GM19467 (cell line): ENCODE data around the gene IFNG.
"Not testable (repeated sequence)": the region's sequence is repeated elsewhere in the genome, so short reads cannot be mapped to it uniquely, and the experiment has no call there.

Experiments used
- ATAC-seq: cut with Tn5 transposase; IDR thresholded peaks from one replicate; pipeline ENCODE4 v1.9.1; 2021; ENCODE audit warnings: mild to moderate bottlenecking, moderate library complexity; ENCODE audit not compliant: unreplicated experiment

The IFNG gene

GRCh38 chr12:68159681-68160304 is at the start of gene IFNG:
Gene IFNG, minus strand, starts transcription at chr12:68159740. Its CDS starts 125 bp downstream, at chr12:68159615.
- ATAC-seq, result peak; percentile 47

DNA sequence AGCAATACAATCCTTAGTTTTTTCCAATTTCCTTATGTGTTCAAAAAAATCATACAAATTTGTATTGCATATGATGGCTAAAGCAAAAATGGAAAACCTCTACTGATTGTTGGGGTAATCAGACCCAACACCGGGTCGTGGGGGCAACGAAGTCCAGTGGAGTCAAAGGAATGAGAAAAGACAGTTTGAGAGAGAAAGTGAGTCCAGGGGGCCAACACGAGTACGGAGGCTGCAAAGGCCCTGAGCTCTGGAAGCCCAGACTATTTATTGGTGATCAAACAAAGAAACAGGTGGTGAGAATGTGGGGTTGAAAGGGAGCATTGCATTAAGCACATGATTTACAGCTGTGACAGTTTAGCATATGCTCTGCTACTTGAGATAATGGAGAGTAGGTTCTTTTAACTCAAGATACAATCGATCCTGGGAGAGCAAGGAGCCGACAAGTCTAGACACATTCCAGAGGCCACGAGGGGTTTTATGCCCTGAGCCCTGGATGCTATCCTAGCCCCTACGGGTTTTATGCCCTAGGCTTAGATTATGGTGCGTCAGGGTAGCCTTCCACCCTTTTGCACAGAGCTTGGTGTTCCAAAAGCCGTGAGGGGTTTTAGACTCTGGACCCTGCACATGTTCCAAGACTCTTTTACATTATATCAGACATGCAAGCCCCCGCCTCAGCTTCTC is 49.6 kb upstream of the IFNG start:
- not testable (repeated sequence) for ATAC-seq

DNA sequence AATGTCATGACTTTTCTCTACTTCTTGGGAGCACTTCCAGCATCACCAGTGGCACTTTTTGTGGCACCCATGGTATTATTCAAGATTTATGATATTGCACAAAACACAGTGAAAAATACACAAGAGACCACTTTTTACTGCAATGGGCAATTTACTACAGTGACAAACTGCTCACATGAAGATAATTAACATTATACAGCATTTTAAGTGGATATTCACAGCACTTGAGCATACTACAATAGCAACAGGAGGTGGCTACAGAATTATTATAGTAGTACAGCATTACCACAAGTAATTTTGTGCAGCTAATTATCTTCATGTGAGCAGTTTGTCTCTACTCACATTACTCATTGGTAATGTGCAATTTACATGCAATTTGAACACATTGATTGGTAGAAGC is 47.7 kb upstream of the IFNG start:
- ATAC-seq, result no peak

GRCh38 chr12:68206446-68206845 is 46.9 kb upstream of the IFNG start:
- no peak for ATAC-seq

GRCh38 chr12:68203460-68203875 is 43.9 kb upstream of the IFNG start:
- no peak for ATAC-seq

GRCh38 chr12:68200854-68201253 is 41.3 kb upstream of the IFNG start:
- ATAC-seq, result no peak

- no peak for ATAC-seq
Measured at GRCh38 chr12:68199127-68199526, 39.6 kb upstream of the IFNG start.

DNA sequence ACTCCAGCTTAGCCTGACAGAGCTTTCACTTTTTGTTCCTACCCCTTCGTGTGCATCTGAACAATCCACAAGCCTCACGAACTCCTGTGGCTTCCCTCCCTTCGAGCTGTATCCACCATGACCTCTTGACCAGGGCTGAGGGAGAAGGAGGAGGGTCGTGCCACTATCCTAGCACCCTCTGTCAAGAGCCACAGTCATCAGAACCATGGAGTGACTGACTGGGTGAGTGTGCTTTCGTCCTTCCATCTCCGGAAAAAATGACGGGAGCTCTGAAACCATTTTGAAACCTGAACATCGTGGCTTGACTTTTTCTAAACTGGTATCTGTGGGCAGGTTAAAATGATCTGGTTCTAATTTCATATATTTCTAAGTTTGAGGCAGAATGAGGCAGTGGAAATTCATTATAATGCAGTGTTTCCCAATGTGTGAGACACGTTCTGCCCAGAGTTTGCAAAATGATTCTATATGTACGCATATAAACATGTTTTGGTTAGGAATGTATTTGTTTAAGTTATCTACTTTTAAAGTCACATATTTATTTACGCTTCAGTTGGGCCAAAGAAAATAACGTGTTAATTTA is 39.1 kb upstream of the IFNG start:
- ATAC-seq, result no peak

GRCh38 chr12:68190301-68190700 is 30.8 kb upstream of the IFNG start:
- ATAC-seq, result no peak

DNA sequence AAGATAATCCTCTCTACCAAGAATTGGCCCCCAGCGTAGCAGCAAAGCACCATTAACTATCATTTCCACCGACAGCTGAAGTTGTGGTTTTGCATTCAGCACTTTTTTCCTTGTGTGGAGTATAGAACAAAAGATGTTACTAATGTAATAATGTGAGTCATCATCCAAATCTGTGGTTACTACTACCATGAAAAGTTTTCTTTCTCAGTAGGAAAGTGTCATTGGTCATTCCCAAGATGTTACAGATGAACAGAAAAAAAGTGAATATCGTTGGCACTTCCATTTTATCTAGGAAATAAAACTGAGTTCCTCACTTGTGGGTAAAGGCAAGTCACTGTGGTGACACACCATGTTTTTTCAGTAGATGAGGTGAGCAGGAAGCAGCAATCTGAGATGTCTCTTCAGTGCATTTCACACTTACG is 30.3 kb upstream of the IFNG start:
- ATAC-seq, result no peak

DNA sequence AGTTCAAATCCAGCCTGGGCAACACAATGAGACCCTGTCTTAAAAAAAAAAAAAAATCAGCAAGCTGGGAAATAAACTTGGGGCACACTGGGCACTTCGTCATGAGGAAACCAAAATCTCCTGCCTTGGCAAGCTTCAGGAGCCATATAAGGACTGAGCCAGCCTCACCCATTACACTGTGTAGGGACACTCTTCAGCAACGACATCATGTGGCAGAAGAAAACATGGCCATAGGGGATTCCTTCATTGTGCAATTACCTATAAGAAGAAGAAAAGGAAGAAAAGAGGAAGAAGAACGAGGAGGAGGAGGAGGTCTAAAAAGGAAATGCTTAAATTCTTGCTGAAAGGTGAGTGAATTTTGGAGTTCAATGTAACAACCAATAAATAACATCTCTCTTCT is 26.1 kb upstream of the IFNG start:
- ATAC-seq, result no peak

DNA sequence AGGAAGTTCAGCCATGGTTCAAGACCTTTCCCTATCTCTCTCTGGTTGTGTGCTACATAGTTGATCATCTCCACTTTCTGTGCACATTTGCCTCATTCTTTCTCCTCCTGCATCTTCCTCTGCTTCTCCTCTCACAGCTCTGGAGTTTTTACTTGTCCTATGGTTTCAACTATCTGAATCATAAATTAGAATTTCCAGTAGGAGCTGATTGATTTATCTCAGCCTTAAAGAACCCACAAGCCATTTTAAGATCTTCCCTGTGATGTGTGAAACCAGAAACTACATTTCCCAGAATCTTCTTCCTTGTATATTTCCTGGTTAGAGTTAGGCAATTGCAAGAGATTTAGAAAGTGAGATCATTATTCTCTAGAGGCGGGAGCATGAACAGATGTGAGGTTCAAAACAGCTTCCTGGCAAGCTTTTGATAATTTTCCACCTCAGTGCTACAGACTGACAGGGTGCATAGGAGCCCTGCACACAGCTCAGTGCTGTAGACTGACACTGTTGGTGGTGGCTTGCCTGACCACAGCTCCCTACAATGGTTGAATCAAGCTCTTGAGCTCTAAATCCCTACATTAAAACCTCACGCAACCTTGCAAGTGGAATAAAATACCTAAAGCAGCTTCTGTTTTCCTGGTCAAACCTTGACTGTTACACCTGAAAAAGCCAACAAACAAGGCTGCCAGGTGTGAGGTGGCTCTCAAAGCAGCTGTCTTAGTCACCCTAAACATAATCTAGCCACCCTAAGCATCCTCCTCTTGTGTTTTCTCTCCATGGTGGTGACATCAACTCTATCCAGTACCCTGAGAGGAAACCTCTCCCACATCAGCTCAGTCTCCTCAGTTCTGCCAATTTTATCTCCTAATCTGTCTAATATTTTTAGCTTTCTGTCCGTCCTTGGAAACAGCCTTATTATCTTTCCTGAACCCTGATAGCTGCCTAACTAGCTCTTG is 21.5 kb upstream of the IFNG start:
- peak; percentile 55 for ATAC-seq

DNA sequence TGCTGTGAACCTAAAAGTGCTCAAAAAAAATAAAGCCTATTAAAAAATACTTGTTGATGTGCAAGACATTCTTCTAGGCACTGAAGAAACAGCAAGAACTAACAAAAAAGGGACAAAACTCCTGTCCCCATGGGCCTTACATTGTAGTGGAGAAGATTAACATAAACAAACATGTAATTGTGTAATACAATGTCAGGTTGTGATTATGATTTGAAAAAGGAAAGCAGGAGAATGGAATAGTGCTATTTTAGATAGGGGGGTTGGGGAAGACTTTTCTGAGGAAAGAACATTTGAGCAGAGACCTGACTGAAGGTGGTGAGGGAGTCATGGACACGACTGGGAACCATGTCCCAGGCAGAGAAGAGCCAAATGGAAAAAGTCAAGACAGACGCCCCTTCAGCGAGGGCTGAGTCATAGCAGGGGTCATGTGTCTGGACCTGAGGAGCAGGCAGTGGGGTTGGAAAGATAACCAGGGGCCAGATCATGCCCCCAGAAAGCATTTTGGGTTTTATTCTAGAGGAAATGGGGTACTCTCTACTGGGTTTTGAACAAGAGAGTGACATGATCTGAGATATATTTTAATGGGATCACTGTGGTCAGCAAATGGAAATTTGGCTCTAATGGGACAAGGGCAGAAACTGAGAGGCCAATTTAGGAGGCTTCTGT is 19.4 kb upstream of the IFNG start:
- no peak for ATAC-seq

- no peak for ATAC-seq
Measured at GRCh38 chr12:68178184-68178583, 18.6 kb upstream of the IFNG start.

DNA sequence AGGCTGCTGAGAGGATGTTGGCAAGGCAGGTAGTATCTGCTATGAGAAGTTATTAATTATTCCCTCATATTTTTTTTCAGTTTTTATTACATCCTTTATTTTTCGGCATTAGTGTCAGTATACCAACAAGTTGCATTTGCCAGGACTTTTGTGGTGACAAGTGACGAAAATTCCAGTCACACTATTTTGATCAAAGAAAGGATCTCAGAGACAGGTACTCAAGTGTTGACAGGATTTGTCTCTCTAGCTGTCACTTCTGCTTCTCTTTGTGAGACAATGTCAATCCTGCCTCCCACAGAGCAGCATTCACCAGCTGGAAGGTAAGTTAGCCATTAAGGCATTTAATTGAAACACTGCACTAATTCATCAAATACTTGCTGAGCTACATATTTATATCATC is 18.0 kb upstream of the IFNG start:
- ATAC-seq, result no peak

- no peak for ATAC-seq
Measured at GRCh38 chr12:68176257-68176656, 16.7 kb upstream of the IFNG start.

- ATAC-seq, result peak; percentile 80
Measured at GRCh38 chr12:68175557-68176061, 16.1 kb upstream of the IFNG start.

GRCh38 chr12:68174761-68175160 is 15.2 kb upstream of the IFNG start:
- ATAC-seq, result not testable (repeated sequence)

DNA sequence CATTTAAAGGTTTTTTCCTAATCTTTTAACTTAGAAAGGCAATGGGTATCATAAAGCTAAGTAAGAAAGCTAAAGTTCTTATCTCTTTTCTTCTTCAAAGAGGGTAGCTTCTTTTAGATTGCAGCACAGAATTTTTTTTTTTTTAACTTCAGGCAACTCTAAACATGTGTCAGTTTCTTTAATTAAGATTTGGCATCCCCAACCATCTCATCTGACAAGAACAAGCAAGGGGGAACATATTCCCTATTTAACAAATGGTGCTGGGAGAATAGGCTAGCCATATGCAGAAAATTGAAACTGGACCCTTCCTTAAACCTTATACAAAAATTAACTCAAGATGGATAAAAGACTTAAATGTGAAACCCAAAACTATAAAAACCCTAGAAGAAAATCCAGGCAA is 14.3 kb upstream of the IFNG start:
- ATAC-seq, result no peak

DNA sequence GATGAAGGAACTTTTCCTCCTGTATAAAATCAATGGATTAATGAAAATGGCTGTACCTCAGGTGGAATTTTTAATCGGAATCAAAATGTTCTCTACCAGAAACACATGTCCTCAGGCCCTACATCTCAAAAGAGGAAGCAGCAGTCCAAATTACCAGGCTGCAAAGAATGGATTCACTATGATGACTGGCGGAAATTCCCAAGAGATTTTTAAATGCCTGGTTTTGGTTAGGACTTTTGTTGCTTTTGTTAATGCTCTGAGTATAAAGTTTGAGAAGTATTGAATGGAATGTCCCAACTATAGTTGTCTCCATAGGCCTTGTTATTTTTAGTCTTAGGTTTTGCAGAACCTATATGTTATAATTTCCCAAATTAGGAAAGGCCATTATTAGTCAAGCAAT is 11.2 kb upstream of the IFNG start:
- no peak for ATAC-seq
